HEK293 (cell line): ENCODE data around the gene CCDC9.
A peak's percentile ranks its signal among the peaks of the same experiment; 100 is the strongest.

Source experiments
- SP2 ChIP-seq: fragments of 450-650 bp; formaldehyde crosslinking; IDR thresholded peaks from 2 replicates; pipeline ENCODE4 v1.5.1; 2016; ENCODE audit warnings: missing biosample characterization, missing genetic modification characterization
- ZBTB17 ChIP-seq: fragments of 450-650 bp; formaldehyde crosslinking; IDR thresholded peaks from 2 replicates; pipeline ENCODE4 v1.5.1; 2016; ENCODE audit warnings: missing biosample characterization, missing genetic modification characterization
- ZNF10 ChIP-seq: fragments of 450-650 bp; formaldehyde crosslinking; IDR thresholded peaks from 2 replicates; pipeline ENCODE4 v1.5.1; 2017; ENCODE audit warnings: missing biosample characterization, missing genetic modification characterization
- ZNF157 ChIP-seq: fragments of 450-650 bp; formaldehyde crosslinking; IDR thresholded peaks from 2 replicates; pipeline ENCODE4 v1.5.1; 2016; ENCODE audit warnings: missing biosample characterization, missing genetic modification characterization
- ZNF423 ChIP-seq: fragments of 450-650 bp; formaldehyde crosslinking; IDR thresholded peaks from 2 replicates; pipeline ENCODE4 v1.5.1; 2016; ENCODE audit warnings: missing biosample characterization, missing genetic modification characterization
- ZNF48 ChIP-seq: fragments of 450-650 bp; formaldehyde crosslinking; IDR thresholded peaks from 2 replicates; pipeline ENCODE4 v1.5.1; 2016; ENCODE audit warnings: missing biosample characterization, missing genetic modification characterization
- TF ChIP-seq, protein P1 (sequence below): fragments of 450-650 bp; formaldehyde crosslinking; conservative IDR thresholded peaks from 2 replicates; pipeline ENCODE4 v1.5.1; 2016; ENCODE audit warnings: low read depth, missing biosample characterization, missing genetic modification characterization
- TF ChIP-seq, protein P2 (sequence below): fragments of 450-650 bp; formaldehyde crosslinking; conservative IDR thresholded peaks from 2 replicates; pipeline ENCODE4 v1.5.1; 2016; ENCODE audit warnings: low read depth, missing biosample characterization, missing genetic modification characterization
- TF ChIP-seq, protein P3 (sequence below): fragments of 450-650 bp; formaldehyde crosslinking; IDR thresholded peaks from 2 replicates; pipeline ENCODE4 v1.5.1; 2017; ENCODE audit warnings: missing biosample characterization, missing genetic modification characterization
- TF ChIP-seq, protein P4 (sequence below): fragments of 450-650 bp; formaldehyde crosslinking; IDR thresholded peaks from 2 replicates; pipeline ENCODE4 v1.5.1; 2016; ENCODE audit warnings: missing biosample characterization, missing genetic modification characterization
- TF ChIP-seq, protein P5 (sequence below): fragments of 450-650 bp; formaldehyde crosslinking; IDR thresholded peaks from 2 replicates; pipeline ENCODE4 v1.5.1; 2017; ENCODE audit warnings: missing biosample characterization, missing genetic modification characterization

CCDC9 gene

DNA sequence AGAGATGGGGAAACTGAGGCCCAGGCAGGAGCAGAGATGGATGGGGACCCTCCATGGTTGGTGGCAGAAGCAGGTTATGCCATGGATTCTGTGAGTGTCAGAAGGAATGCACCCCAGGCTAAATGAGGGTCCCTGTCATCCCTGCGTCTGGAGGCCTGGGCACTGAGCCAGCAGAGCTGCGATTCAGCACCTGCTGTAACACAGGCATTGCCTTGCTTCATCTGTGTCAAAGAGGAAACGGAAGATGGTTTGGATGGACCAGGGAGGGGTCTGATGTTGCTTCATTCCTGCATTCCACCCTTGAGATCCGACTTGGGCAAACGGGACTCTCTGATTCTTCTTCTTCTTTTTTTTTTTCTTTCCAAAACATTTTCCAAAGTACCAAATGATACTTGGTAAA lies 54.5 kb downstream of the CCDC9 start (continued):
- no peak for TF ChIP-seq ZNF423
- peak; percentile 43; the same call in 1 of the 2 replicates for TF ChIP-seq ZBTB17 (tag by site-specific recombination)
- TF ChIP-seq ZNF157 (tag by site-specific recombination): 0 out of 2 replicates have a peak, but pooled peaks have one; percentile 11
- TF ChIP-seq, protein P1, sequence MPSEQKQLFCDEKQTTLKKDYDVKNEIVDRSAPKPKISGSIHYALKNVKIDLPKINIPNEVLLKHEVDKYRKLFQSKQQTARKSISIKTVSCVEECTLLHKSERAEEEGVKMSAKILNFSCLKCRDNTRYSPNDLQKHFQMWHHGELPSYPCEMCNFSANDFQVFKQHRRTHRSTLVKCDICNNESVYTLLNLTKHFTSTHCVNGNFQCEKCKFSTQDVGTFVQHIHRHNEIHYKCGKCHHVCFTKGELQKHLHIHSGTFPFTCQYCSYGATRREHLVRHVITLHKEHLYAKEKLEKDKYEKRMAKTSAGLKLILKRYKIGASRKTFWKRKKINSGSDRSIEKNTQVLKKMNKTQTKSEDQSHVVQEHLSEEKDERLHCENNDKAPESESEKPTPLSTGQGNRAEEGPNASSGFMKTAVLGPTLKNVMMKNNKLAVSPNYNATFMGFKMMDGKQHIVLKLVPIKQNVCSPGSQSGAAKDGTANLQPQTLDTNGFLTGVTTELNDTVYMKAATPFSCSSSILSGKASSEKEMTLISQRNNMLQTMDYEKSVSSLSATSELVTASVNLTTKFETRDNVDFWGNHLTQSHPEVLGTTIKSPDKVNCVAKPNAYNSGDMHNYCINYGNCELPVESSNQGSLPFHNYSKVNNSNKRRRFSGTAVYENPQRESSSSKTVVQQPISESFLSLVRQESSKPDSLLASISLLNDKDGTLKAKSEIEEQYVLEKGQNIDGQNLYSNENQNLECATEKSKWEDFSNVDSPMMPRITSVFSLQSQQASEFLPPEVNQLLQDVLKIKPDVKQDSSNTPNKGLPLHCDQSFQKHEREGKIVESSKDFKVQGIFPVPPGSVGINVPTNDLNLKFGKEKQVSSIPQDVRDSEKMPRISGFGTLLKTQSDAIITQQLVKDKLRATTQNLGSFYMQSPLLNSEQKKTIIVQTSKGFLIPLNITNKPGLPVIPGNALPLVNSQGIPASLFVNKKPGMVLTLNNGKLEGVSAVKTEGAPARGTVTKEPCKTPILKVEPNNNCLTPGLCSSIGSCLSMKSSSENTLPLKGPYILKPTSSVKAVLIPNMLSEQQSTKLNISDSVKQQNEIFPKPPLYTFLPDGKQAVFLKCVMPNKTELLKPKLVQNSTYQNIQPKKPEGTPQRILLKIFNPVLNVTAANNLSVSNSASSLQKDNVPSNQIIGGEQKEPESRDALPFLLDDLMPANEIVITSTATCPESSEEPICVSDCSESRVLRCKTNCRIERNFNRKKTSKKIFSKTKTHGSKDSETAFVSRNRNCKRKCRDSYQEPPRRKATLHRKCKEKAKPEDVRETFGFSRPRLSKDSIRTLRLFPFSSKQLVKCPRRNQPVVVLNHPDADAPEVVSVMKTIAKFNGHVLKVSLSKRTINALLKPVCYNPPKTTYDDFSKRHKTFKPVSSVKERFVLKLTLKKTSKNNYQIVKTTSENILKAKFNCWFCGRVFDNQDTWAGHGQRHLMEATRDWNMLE (tag by site-specific recombination): peak; percentile 73
- TF ChIP-seq, protein P2, sequence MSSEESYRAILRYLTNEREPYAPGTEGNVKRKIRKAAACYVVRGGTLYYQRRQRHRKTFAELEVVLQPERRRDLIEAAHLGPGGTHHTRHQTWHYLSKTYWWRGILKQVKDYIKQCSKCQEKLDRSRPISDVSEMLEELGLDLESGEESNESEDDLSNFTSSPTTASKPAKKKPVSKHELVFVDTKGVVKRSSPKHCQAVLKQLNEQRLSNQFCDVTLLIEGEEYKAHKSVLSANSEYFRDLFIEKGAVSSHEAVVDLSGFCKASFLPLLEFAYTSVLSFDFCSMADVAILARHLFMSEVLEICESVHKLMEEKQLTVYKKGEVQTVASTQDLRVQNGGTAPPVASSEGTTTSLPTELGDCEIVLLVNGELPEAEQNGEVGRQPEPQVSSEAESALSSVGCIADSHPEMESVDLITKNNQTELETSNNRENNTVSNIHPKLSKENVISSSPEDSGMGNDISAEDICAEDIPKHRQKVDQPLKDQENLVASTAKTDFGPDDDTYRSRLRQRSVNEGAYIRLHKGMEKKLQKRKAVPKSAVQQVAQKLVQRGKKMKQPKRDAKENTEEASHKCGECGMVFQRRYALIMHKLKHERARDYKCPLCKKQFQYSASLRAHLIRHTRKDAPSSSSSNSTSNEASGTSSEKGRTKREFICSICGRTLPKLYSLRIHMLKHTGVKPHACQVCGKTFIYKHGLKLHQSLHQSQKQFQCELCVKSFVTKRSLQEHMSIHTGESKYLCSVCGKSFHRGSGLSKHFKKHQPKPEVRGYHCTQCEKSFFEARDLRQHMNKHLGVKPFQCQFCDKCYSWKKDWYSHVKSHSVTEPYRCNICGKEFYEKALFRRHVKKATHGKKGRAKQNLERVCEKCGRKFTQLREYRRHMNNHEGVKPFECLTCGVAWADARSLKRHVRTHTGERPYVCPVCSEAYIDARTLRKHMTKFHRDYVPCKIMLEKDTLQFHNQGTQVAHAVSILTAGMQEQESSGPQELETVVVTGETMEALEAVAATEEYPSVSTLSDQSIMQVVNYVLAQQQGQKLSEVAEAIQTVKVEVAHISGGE: peak; percentile 35; the same call in 1 of the 2 replicates
- TF ChIP-seq, protein P3, sequence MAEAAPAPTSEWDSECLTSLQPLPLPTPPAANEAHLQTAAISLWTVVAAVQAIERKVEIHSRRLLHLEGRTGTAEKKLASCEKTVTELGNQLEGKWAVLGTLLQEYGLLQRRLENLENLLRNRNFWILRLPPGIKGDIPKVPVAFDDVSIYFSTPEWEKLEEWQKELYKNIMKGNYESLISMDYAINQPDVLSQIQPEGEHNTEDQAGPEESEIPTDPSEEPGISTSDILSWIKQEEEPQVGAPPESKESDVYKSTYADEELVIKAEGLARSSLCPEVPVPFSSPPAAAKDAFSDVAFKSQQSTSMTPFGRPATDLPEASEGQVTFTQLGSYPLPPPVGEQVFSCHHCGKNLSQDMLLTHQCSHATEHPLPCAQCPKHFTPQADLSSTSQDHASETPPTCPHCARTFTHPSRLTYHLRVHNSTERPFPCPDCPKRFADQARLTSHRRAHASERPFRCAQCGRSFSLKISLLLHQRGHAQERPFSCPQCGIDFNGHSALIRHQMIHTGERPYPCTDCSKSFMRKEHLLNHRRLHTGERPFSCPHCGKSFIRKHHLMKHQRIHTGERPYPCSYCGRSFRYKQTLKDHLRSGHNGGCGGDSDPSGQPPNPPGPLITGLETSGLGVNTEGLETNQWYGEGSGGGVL (tag by site-specific recombination): no peak
- TF ChIP-seq, protein P4, sequence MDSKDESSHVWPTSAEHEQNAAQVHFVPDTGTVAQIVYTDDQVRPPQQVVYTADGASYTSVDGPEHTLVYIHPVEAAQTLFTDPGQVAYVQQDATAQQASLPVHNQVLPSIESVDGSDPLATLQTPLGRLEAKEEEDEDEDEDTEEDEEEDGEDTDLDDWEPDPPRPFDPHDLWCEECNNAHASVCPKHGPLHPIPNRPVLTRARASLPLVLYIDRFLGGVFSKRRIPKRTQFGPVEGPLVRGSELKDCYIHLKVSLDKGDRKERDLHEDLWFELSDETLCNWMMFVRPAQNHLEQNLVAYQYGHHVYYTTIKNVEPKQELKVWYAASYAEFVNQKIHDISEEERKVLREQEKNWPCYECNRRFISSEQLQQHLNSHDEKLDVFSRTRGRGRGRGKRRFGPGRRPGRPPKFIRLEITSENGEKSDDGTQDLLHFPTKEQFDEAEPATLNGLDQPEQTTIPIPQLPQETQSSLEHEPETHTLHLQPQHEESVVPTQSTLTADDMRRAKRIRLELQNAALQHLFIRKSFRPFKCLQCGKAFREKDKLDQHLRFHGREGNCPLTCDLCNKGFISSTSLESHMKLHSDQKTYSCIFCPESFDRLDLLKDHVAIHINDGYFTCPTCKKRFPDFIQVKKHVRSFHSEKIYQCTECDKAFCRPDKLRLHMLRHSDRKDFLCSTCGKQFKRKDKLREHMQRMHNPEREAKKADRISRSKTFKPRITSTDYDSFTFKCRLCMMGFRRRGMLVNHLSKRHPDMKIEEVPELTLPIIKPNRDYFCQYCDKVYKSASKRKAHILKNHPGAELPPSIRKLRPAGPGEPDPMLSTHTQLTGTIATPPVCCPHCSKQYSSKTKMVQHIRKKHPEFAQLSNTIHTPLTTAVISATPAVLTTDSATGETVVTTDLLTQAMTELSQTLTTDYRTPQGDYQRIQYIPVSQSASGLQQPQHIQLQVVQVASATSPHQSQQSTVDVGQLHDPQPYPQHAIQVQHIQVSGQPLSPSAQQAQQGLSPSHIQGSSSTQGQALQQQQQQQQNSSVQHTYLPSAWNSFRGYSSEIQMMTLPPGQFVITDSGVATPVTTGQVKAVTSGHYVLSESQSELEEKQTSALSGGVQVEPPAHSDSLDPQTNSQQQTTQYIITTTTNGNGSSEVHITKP: 0 out of 2 replicates have a peak, but pooled peaks have one; percentile 22
- TF ChIP-seq ZNF48 (tag by site-specific recombination): no peak
- TF ChIP-seq, protein P5, sequence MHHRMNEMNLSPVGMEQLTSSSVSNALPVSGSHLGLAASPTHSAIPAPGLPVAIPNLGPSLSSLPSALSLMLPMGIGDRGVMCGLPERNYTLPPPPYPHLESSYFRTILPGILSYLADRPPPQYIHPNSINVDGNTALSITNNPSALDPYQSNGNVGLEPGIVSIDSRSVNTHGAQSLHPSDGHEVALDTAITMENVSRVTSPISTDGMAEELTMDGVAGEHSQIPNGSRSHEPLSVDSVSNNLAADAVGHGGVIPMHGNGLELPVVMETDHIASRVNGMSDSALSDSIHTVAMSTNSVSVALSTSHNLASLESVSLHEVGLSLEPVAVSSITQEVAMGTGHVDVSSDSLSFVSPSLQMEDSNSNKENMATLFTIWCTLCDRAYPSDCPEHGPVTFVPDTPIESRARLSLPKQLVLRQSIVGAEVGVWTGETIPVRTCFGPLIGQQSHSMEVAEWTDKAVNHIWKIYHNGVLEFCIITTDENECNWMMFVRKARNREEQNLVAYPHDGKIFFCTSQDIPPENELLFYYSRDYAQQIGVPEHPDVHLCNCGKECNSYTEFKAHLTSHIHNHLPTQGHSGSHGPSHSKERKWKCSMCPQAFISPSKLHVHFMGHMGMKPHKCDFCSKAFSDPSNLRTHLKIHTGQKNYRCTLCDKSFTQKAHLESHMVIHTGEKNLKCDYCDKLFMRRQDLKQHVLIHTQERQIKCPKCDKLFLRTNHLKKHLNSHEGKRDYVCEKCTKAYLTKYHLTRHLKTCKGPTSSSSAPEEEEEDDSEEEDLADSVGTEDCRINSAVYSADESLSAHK: no peak
- peak; percentile 78 for TF ChIP-seq ZNF10
- no peak for TF ChIP-seq SP2 (tag by site-specific recombination)
